Smooth muscle cell (in vitro differentiated cells): ENCODE data around the gene KCNG2. TPM values are rescaled to one million over a fixed set of nuclear protein-coding genes. Genes with fewer than 3 reads are reported as not detected.

Source experiments
- DNase-seq: peaks from one replicate; lab custom pipeline; 2025; ENCODE audit not compliant: unreplicated experiment; lab: John Stamatoyannopoulos, UW
- H2AFZ ChIP-seq: fragments of 200-600 bp; sonication (generic); 2 replicates; pipeline ENCODE4 v1.6.0; 2016; ENCODE audit warnings: antibody characterized with exemption, low read depth, mild to moderate bottlenecking
- H3F3A ChIP-seq: fragments of 200-600 bp; sonication (generic); 2 replicates; pipeline ENCODE4 v1.6.0; 2017; ENCODE audit warnings: antibody characterized with exemption, low read depth
- H3K27ac ChIP-seq: fragments of 200-600 bp; sonication (generic); 2 replicates; pipeline ENCODE4 v1.5.1; 2016; ENCODE audit warnings: low read depth, mild to moderate bottlenecking
- H3K27me3 ChIP-seq: fragments of 200-600 bp; sonication (generic); 2 replicates; pipeline ENCODE4 v1.6.1; 2016; ENCODE audit warnings: low read depth, mild to moderate bottlenecking
- H3K36me3 ChIP-seq: fragments of 200-600 bp; sonication (generic); 2 replicates; pipeline ENCODE4 v1.5.1; 2016; ENCODE audit warnings: low read depth
- H3K4me1 ChIP-seq: fragments of 200-600 bp; sonication (generic); 2 replicates; pipeline ENCODE4 v1.5.1; 2016; ENCODE audit warnings: low read depth
- H3K4me2 ChIP-seq: fragments of 200-600 bp; sonication (generic); 2 replicates; pipeline ENCODE4 v1.6.0; 2016; ENCODE audit warnings: mild to moderate bottlenecking
- H3K4me3 ChIP-seq: fragments of 200-600 bp; sonication (generic); 2 replicates; pipeline ENCODE4 v1.5.1; 2016; ENCODE audit warnings: mild to moderate bottlenecking
- H3K79me2 ChIP-seq: fragments of 200-600 bp; sonication (generic); 2 replicates; pipeline ENCODE4 v1.6.0; 2016; ENCODE audit warnings: low read depth, mild to moderate bottlenecking
- H3K9ac ChIP-seq: fragments of 200-600 bp; sonication (generic); 2 replicates; pipeline ENCODE4 v1.6.0; 2016; ENCODE audit warnings: low read depth
- H3K9me3 ChIP-seq: fragments of 200-600 bp; sonication (generic); replicated peaks from 2 replicates; pipeline ENCODE4 v1.5.1; 2016; ENCODE audit warnings: low read depth
- H4K20me1 ChIP-seq: fragments of 200-600 bp; sonication (generic); 2 replicates; pipeline ENCODE4 v1.6.0; 2016; ENCODE audit warnings: low read depth
- CTCF ChIP-seq: fragments of 200-600 bp; sonication (generic); IDR thresholded peaks from 2 replicates; pipeline ENCODE4 v1.5.1; 2017; ENCODE audit warnings: borderline replicate concordance, mild to moderate bottlenecking, antibody characterized with exemption; ENCODE audit not compliant: insufficient read depth, poor library complexity, severe bottlenecking
- WGBS: methylation state at CpG from one replicate; pipeline ENCODE4 v1.1.7; 2016; ENCODE audit warnings: low lambda C conversion rate; 5-methylcytosine and 5-hydroxymethylcytosine counted together
- polyA plus RNA-seq: library from polyadenylated mRNA; unstranded; fragments of >200 nt; fragmentation: Nextera tagmentation; extraction: Ambion mirVana; gene quantifications from 2 replicates; pipeline ENCODE4 v1.2.1, GENCODE V29; 2016
- total RNA-seq: library from RNA; depleted of rRNA; stranded (reverse); fragments of >200 nt; gene quantifications from 2 replicates; pipeline ENCODE4 v1.2.3, GENCODE V29; 2014

Gene KCNG2
- total and polyA plus RNA-seq, 2 experiments from 2014 or later = 0.17 TPM; not detected in 1

GRCh38 chr18:79850731-79851130, 53.0 kb downstream of the KCNG2 start:
- Histone ChIP-seq H3K4me3 (no peak overlapping the region), H3K9me3 (no peaks in the 10 kb centered on the region), H2AFZ (no peak overlapping the region), H3F3A (no peaks in the 10 kb centered on the region), H3K4me2 (no peak overlapping the region), H3K27ac (no peak overlapping the region), H3K36me3 (no peaks in the 10 kb centered on the region), H3K9ac (no peak overlapping the region), H3K79me2 (no peaks in the 10 kb centered on the region), H4K20me1 (no peaks in the 10 kb centered on the region), H3K27me3 (no peaks in the 10 kb centered on the region), H3K4me1 (no peaks in the 10 kb centered on the region)
- 95% methylated on average over 16 of the region's 16 CpGs for WGBS
- TF ChIP-seq CTCF = no peak
- no peak for DNase-seq

GRCh38 chr18:79851489-79851888, 53.8 kb downstream of the KCNG2 start:
- no peak for TF ChIP-seq CTCF
- no peaks in the 10 kb centered on the region for H4K20me1 ChIP-seq
- H3K9ac ChIP-seq = no peak overlapping the region
- no peak overlapping the region for H3K4me3 ChIP-seq
- WGBS = 95% methylated on average over 7 of the region's 7 CpGs
- H3K79me2 ChIP-seq = no peaks in the 10 kb centered on the region
- no peak overlapping the region for H2AFZ ChIP-seq
- H3K4me1 ChIP-seq = no peaks in the 10 kb centered on the region
- H3K9me3 ChIP-seq = no peaks in the 10 kb centered on the region
- H3K27me3 ChIP-seq = no peaks in the 10 kb centered on the region
- no peak for DNase-seq
- no peak overlapping the region for H3K27ac ChIP-seq
- no peaks in the 10 kb centered on the region for H3F3A ChIP-seq
- H3K4me2 ChIP-seq = no peak overlapping the region
- no peaks in the 10 kb centered on the region for H3K36me3 ChIP-seq

- H3K4me2 ChIP-seq = no peak overlapping the region
- H3K79me2 ChIP-seq = no peaks in the 10 kb centered on the region
- no peaks in the 10 kb centered on the region for H4K20me1 ChIP-seq
- no peaks in the 10 kb centered on the region for H3K4me1 ChIP-seq
- no peak overlapping the region for H2AFZ ChIP-seq
- 92% methylated on average over 25 of the region's 25 CpGs for WGBS
- H3K27me3 ChIP-seq = no peaks in the 10 kb centered on the region
- H3K9me3 ChIP-seq = no peaks in the 10 kb centered on the region
- H3K36me3 ChIP-seq = no peaks in the 10 kb centered on the region
- no peak overlapping the region for H3K9ac ChIP-seq
- DNase-seq = no peak
- no peak overlapping the region for H3K27ac ChIP-seq
- H3K4me3 ChIP-seq = no peak overlapping the region
- no peak for TF ChIP-seq CTCF
- no peaks in the 10 kb centered on the region for H3F3A ChIP-seq
Measured at GRCh38 chr18:79851950-79852349, 54.2 kb downstream of the KCNG2 start.

- TF ChIP-seq CTCF = no peak
- Histone ChIP-seq H3K27me3 (no peaks in the 10 kb centered on the region), H3K36me3 (no peaks in the 10 kb centered on the region), H3K79me2 (no peaks in the 10 kb centered on the region), H3K4me3 (no peak overlapping the region), H4K20me1 (no peaks in the 10 kb centered on the region), H3K27ac (no peak overlapping the region), H3K9me3 (no peaks in the 10 kb centered on the region), H3K4me2 (no peak overlapping the region), H3F3A (no peaks in the 10 kb centered on the region), H2AFZ (no peak overlapping the region), H3K4me1 (no peaks in the 10 kb centered on the region), H3K9ac (no peak overlapping the region)
- WGBS = 89% methylated on average over 33 of the region's 33 CpGs
- DNase-seq = no peak
Measured at GRCh38 chr18:79852561-79853302, 55.0 kb downstream of the KCNG2 start.
